A549 (cell line): ENCODE results near the gene TTC28.

ENCODE experiments used
- CTCF ChIP-seq: fragments of >200 bp; sonication (Bioruptor Twin); formaldehyde crosslinking; IDR thresholded peaks from 3 replicates; pipeline ENCODE4 v1.5.1; 2016
- E2F6 ChIP-seq: IDR thresholded peaks from 2 replicates; pipeline ENCODE4 v1.6.1; 2012; ENCODE audit warnings: low read depth, borderline replicate concordance
- JUN ChIP-seq, 2 experiments: fragments of >200 bp; sonication (Bioruptor Twin); formaldehyde crosslinking; IDR thresholded peaks; 2 replicates in 1 of 2; 3 replicates in 1 of 2; pipeline ENCODE4 v1.6.1; 2016 to 2017
- KDM1A ChIP-seq: fragments of 200-600 bp; sonication (generic); IDR thresholded peaks from 2 replicates; pipeline ENCODE4 v1.6.1; 2016; ENCODE audit warnings: low read depth, mild to moderate bottlenecking
- MAFK ChIP-seq: fragments of 450-650 bp; IDR thresholded peaks from 2 replicates; pipeline ENCODE4 v1.6.1; 2014; ENCODE audit not compliant: partially characterized antibody
- PHF8 ChIP-seq: fragments of 200-600 bp; sonication (generic); IDR thresholded peaks from 2 replicates; pipeline ENCODE4 v1.6.1; 2016; ENCODE audit warnings: low read depth, mild to moderate bottlenecking, antibody characterized with exemption, moderate library complexity, borderline replicate concordance
- POLR2A ChIP-seq: IDR thresholded peaks from 2 replicates; pipeline ENCODE4 v1.6.1; 2012; ENCODE audit warnings: mild to moderate bottlenecking, low read length
- POLR2AphosphoS2 ChIP-seq: conservative IDR thresholded peaks from 2 replicates; pipeline ENCODE4 v1.6.1; 2012; ENCODE audit warnings: low read length, improper control_type of control experiment, inconsistent platforms
- REST ChIP-seq: fragments of 200-600 bp; sonication (generic); IDR thresholded peaks from 2 replicates; pipeline ENCODE4 v1.6.1; 2016; ENCODE audit warnings: antibody characterized with exemption, mild to moderate bottlenecking, moderate library complexity
- SMC3 ChIP-seq: fragments of >200 bp; sonication (Bioruptor Twin); formaldehyde crosslinking; IDR thresholded peaks from 3 replicates; pipeline ENCODE4 v1.6.1; 2018; ENCODE audit warnings: inconsistent platforms
- SREBF2 ChIP-seq: fragments of 450-650 bp; IDR thresholded peaks from 2 replicates; pipeline ENCODE4 v1.6.1; 2014; ENCODE audit warnings: mild to moderate bottlenecking, moderate library complexity

GRCh38 chr22:28027453-28028448 is 651.9 kb downstream of the TTC28 start:
- TF ChIP-seq CTCF, result no peak
- no peak for TF ChIP-seq JUN (IDR thresholded peaks at IDR 0.05)
- TF ChIP-seq POLR2A, result no peak
- TF ChIP-seq REST, result no peak
- no peak for TF ChIP-seq SMC3
- no peak for TF ChIP-seq POLR2AphosphoS2
- no peak for TF ChIP-seq MAFK
- no peak for TF ChIP-seq SREBF2
- no peak for TF ChIP-seq E2F6
- no peak for TF ChIP-seq KDM1A
- TF ChIP-seq PHF8, result no peak
